NCI-H526 treated with DMSO at 0.1 percent for 48 hours (cell line): ENCODE results near the gene AUTS2.

ENCODE experiments used
- DNase-seq: peaks from one replicate; lab custom pipeline; 2025; lab: John Stamatoyannopoulos, UW

Gene AUTS2

DNA sequence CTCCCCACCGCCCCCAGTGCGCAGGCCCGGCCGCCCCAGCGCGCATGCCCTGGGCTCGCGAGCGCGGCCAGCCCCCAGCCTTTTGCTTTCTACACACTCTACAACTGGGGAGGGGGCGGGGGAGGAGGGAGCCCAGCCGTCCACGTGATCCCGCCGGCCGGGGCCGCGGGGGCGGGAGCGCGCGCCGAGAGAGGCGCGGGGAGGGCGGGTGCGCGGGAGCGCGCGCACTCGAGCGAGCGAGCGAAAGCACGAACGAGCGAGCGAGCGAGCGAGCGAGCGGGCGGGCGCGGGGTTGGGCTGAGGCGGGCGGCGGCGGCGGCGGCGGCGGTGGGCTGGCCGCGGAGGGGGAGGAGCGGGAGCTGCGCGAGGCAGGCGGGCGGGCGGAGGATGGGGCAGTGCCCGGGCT lies at the start of gene AUTS2:
Gene AUTS2, plus strand, starts transcription at position 395 of the 406 bp plus-strand sequence. CDS start 1,179 bp downstream, outside the sequence.
- DNase-seq = peak; percentile 78

GRCh38 chr7:69550991-69551390 lies 47.3 kb upstream of the AUTS2 start:
- DNase-seq = no peak

- DNase-seq = no peak
These were observed 45.1 kb upstream of the AUTS2 start for GRCh38 chr7:69553190-69553589.

DNA sequence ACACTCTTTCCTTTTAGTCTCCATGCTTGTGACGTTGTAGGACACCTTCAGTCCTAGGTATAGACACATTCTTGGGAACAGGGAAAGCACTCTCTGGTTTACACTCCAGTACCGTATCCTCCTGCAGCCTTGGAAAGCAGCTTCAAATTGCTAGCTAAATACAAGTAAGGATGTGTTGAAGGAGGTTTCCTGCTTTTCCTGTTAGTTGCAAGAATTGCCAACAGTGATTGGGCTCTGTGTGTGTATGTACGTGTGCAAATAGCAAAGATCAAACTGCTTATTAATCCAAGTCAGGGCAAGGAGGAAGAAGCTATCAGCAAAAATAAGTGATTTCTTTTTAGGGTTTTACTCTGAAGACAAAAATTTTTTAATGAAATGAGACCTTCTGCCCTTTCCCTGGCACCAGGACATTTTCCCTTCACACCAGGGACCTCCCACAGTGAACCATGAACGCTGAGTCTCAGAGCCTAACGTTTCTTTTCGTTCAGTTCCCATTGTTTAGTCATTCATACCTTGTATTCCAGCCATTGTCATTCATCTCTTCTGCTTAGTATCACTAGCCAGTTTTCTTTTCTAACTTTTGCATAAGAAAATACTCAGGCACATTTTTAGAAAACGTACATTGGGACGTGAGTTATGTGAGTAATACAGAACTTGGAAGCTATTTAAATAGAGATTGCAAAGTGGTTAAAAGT lies 36.9 kb upstream of the AUTS2 start:
- no peak for DNase-seq

GRCh38 chr7:69564454-69565417 lies 33.5 kb upstream of the AUTS2 start:
- peak; percentile 66 for DNase-seq

DNA sequence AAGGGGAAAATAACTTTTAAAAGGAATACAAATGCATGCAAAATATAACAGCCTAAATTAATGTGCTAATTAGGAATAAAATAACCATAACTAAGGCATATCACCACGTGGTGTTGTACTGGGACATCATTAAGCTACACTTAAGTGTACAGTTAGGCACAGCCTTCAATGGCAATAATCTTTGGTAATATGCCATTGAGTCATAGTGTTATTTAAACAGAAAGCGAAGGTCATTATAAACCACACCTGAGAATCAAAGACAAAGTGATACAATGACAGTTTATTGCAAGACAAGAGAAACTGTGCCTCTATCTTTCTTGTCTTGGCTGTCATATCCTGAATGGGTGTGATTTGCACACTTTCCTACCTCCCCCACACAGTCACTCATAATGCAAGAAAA lies 30.5 kb upstream of the AUTS2 start:
- no peak for DNase-seq

GRCh38 chr7:69568266-69568665 lies 30.0 kb upstream of the AUTS2 start:
- no peak for DNase-seq

DNA sequence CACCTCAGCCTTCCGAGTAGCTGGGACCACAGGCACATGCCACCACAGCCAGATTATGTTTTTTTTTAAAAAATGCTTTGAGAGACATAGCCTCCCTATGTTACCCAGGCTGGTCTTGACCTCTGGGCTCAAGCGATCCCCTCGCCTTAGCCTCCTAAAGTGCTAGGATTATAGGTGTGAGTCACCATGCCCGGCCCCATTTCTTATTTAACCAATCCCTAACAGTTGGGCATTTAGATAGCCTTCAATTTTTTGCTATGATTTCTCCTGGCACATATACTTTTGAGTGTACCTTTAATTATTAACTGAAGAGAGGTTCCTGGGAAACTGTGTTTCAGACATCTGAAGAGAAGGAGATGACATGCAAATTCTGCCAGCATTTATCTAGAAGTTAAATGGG lies 22.6 kb upstream of the AUTS2 start:
- peak; percentile 47 for DNase-seq

- no peak for DNase-seq
These were observed 21.1 kb upstream of the AUTS2 start for GRCh38 chr7:69577221-69577620.

DNA sequence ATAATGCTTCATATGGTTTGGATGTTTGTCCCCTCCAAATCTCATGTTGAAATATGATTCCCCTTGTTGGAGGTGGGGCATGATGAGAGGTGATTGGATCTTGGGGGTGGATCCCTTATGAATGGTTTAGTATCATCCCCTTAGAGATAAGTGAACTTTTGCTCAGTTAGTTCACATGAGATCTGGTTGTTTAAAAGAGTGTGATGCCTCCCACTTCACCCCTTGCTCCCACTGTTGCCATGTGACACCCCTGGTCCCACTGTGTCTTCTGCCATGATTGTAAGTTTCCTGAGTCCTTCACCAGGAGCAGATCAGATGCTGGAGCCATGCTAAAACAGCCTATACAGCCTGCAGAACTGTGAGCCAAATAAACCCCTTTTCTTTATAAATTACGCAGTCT lies 13.1 kb upstream of the AUTS2 start:
- no peak for DNase-seq

- no peak for DNase-seq
These were observed 12.0 kb upstream of the AUTS2 start for GRCh38 chr7:69586321-69586720.

- DNase-seq = no peak
These were observed 9.5 kb upstream of the AUTS2 start for GRCh38 chr7:69588773-69589172.

DNA sequence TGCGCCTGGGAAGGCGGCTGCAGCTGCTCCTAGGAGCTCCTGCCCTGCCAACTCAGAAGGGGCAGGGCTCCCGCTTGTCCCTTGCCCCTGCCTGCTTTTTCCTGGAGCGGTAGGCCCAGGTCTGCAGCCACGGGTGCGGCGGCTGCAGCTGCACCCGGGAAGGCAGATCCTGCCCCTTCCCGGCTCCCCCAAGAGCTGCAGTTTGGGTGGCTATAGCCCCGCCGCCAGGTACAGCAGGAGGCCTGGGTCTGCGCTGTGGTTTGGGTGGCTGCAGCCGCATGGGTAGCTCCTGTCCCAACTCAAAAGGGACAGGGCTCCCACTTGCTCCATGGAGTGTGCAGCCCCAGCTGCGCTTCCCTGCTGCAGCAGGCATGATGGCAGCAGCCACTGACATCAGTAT lies 6.5 kb upstream of the AUTS2 start:
- DNase-seq = no peak

- no peak for DNase-seq
These were observed 4.8 kb upstream of the AUTS2 start for GRCh38 chr7:69593511-69593910.

GRCh38 chr7:69595415-69595814 lies 2.9 kb upstream of the AUTS2 start:
- DNase-seq = no peak

DNA sequence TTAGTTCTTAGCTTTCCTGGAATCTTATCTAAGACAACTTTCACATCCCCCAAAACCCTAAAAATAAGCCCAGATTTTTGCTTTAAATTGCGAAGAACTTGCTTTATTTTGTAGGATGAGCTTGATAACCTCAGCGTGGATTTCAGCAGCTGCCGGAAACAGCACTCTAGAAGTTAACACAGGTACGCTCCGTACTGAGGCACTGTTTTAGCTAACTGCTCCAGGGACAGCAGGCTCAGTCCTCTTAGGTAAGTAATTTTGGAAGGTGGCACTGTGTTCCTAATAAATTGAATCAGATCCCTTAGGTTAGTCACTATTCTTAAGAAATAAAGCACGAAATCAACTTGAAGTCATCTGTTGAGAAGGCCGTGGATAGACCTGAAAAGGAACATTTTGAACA lies 2.2 kb upstream of the AUTS2 start:
- DNase-seq = no peak

GRCh38 chr7:69596723-69597277 lies 1.5 kb upstream of the AUTS2 start:
- DNase-seq = peak; percentile 65

DNA sequence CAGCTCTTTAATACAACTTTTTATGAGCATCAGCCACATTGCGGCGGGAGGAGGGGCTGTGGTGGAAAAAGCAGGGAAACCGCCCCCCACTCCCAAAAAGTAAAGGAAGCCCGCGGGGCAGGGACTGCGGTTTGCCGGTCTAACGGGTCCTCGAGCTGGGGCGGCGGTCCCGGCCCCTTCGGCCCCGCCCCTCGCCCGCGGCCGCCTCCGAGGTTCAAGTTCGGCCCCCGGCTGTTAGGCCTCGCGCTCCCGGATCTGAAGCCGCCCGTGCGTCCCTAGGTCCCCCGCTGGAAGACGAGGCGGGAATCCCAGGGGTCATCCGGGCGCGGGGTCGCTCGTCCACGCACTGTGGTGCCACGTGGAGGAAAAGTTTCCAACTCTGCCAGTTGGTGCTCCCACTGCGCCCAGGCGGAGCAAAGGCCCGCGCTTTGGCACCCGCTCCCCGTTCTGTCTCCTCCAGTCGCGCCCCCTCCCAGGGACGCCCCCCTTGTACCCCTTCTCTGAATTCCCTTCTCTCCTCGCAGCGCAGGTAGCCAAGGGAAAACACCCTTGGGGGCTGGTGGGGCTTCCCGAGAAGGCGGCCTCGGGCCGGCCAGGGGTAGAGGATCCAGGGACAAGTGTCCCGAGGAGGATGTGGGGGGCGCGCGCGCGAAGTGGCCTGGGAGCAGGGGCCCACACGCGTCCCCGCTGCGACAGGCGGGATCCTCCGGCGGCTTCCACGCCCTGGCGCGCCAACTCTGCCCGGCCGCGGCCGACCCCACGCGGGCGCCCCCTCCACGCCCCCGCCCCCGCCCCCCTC lies 798 bp upstream of the AUTS2 start:
- peak; percentile 65 for DNase-seq

DNA sequence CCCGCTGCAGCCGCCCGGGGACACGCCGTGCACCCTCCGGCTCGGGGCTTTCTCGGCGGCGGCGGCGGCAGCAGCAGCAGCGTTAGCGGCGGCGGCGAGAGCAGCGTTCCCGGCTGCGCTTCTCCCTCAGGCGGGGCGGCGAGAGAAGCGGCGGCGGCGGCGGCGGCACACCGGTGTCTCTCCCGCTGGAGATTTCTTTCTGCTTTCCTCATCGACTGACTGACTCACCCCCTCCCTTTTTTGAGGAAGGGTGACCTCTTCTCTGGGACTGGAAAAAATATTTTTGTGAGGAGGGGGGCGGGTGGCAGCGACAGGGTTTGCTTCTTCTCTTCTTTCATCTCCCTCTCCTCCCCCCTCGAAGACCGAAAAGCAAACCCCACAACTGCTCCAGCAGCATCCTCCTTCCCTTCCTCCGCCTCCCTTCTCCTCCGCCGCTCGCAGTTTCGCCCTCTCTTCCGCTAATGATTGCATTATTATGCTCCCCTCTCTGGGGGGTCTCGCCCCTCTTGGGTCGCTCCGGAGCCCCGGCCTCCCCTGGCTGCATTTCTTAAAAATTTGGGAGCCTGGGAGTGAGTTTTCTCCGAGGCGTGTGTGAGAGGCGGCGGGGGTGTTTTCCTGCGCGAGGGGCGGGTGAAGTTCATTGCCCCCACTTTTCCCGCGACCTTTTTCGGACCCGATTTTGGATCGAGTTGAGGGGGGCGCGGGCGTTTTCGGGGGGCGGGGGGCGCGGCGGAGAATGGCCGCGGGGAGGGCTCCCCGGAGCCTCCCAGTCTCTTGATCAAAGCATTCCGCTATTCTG lies 411 bp downstream of the AUTS2 start:
- no peak for DNase-seq

DNA sequence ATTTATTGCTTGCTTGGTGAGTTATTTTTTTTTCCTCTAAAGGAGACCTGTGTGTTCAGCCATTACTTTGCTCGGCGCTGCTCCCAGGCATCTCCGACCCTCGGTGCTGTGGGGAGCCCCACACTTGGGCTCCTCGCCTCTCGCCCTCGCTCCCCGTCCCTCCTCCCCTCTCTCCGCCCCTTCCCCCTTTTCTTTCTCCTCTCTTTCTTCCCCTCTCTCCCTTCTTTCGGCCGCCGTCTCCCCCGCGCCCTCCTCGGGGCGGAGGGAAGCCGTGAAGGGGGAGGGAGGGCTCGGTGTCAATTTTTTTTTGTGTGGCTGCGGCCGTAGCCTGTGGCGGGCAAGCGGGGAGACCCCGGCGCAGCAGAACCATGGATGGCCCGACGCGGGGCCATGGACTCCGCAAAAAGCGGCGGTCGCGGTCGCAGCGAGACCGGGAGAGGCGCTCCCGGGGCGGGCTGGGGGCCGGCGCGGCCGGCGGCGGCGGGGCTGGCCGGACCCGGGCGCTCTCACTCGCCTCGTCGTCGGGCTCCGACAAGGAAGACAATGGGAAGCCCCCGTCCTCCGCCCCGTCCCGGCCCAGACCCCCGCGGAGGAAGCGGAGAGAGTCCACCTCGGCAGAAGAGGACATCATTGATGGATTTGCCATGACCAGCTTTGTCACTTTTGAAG lies 1.1 kb downstream of the AUTS2 start:
- DNase-seq = no peak
